Kasumi-1 (cell line): ENCODE data around the gene PKN1.
"Not testable (repeated sequence)": the region's sequence is repeated elsewhere in the genome, so short reads cannot be mapped to it uniquely, and the experiment has no call there.

ENCODE experiments used
- DNase-seq, 2 experiments: peaks; one replicate each; lab custom pipeline; 2025; lab: John Stamatoyannopoulos, UW

The PKN1 gene

GRCh38 chr19:14430712-14431111 is 2.4 kb upstream of the PKN1 start:
- no peak for DNase-seq

DNA sequence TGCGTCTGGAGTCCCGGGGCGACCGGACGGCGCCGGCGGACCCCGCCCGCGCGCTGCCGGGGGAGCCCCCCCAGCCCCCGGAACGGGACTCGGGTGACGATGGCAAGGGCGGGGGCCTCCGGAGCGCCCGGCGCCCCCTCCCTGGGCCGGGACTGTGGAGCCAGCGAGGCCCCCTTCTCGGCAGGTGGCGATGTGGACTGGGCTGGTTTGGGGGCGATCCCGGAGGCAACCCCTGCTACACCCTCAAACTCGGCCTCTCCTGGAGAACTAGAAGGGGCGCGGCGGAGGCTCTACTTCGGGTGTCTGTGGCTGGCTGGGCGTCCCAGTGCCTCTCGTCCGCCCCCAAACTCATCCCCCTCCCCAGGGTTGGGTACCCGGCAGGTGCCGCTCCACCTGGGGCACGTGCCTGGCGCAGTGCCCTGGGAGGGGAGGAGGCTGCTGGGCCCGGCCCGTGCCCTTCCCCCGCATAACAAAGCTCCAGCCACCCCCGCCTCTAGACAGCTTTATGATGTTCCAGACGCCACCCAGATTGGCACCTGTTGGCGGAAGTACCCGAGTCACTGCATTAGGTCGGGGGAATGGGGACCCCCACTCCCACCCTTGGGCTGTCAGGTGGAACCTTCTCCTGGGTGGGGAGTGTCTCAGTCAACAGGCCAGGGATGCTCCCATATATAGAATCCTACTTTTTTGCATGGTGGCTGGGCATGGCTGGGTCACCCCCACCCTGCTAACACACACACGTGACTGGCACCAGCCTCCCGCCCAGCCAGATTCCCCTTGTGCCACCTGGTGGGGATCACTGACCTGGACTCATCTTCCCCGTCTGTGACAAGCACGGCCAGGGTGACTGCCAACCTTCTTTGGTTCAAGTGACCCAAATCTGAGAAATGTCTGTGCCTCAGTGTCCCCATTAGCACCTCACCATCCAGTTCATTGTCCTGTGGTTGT is 722 bp downstream of the PKN1 start:
- DNase-seq, result peak; percentile 29 to 30

DNA sequence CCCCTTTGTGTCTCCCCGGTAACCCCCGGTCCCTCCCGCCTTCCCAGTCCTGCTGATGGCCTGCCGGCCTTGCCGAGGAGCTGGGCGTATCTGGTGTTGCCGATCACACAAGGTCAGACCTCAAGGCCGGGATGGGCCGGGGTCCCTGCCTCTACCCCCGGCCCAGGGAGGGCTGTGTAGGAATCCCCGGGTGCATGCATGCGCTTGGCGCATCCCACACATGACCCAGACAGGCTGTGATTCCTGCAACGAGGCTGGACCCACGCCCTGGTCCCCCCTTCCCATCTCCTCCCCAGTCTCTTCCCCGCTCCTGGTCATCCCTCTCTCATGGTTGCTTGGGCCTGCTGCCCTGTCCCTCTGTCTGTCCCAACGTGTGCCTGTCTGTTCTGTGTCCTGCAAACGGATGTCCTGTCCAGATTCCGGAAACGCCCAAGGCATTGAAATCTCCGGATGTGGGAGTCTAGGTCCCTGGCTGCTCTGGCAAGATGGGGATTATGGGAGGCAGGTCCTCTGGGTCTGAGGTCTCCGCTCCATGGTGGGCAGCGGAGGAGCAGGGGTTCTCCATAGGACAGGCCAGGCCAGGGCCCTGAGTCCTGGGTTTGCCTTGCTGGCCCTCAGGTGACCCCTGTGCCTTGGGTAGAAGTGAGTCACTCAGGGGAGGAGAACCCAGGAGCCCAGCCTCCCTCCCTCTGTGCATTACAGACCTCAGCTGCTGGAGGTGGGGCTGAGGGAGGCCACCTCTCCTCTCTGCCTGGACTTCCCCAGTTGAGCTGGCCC is 1.6 kb downstream of the PKN1 start:
- peak; percentile 38 to 41 for DNase-seq

- DNase-seq, result no peak
Measured at GRCh38 chr19:14435320-14436050, 2.4 kb downstream of the PKN1 start.

DNA sequence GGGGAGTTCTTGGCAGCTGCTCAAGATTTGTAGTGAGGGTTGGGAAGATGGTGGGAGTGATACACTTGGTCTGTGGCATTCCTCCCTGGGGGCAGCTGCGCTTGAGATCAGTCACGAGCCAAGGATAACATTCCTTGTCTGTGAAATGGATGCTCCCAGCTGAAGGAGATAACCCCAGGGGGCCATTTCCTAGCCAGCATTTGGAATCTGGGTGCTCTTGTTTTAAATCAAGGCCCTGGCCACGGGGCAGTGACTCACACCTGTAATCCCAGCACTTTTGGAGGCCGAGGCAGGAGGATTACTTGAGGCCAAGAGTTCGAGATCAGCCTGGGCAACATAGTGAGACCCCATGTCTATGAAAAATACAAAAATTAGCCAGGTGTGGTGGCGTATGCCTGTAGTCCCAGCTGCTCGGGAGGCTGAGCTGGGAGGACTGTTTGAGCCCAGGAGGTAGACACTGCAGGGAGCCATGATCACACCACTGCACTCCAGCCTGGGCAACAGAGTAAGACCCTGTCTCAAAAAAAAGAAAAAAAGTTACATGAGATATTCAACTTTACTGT is 4.6 kb downstream of the PKN1 start:
- no peak for DNase-seq

GRCh38 chr19:14439014-14439413 is 5.9 kb downstream of the PKN1 start:
- DNase-seq, result peak; percentile 20 to 27

DNA sequence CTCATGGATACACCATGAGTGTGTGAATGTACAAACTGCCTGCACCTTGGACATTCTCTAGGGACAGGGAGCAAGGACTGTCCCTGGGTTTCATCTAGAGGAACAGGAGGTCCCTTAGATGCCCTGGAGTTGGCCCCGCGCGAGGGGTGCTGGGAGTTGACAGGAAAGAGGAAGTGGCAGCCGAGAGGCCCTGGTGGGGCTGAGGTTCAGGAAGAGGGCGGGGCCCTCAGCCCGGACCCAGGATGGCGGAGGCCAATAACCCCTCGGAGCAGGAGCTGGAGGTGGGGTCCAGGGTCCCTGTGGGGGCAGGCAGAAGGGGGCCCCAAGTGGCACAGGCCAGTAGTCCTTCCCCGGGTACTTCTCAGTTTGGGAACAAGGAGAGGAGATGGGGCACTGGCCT is 6.9 kb downstream of the PKN1 start:
- peak; percentile 97 for DNase-seq

DNA sequence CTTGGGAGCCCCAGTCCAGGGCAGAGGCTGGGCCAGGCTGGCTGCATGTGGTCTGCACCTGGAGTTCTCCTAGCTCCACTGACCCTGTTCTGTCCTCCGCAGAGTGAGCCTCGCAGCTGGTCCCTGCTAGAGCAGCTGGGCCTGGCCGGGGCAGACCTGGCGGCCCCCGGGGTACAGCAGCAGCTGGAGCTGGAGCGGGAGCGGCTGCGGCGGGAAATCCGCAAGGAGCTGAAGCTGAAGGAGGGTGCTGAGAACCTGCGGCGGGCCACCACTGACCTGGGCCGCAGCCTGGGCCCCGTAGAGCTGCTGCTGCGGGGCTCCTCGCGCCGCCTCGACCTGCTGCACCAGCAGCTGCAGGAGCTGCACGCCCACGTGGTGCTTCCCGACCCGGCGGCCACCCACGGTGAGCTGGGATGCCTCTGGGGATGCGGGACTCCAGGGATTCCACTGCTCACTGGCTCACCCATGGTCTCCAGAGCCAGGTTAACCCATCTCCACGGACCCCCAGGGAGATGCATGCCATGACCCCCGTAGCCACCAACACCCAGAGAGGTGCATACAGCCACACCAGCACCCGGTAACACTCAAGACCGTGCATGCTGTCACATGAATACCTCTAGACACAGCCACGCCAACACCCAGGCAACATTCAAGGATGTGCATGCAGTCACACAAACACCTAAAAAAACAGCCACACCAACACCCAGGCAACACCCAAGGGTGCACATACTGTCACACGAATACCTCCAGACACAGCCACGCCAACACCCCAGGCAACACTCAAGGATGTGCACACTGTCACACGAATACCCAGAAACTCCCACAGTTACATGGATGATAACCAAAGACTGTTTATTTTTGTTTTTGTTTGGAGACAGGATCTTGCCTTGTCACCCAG is 8.2 kb downstream of the PKN1 start:
- no peak for DNase-seq

- DNase-seq, result no peak
Measured at GRCh38 chr19:14442891-14443631, 10.0 kb downstream of the PKN1 start.

GRCh38 chr19:14443632-14444216 is 10.6 kb downstream of the PKN1 start:
- DNase-seq, result no peak

- no peak for DNase-seq
Measured at GRCh38 chr19:14446336-14447036, 13.4 kb downstream of the PKN1 start.

DNA sequence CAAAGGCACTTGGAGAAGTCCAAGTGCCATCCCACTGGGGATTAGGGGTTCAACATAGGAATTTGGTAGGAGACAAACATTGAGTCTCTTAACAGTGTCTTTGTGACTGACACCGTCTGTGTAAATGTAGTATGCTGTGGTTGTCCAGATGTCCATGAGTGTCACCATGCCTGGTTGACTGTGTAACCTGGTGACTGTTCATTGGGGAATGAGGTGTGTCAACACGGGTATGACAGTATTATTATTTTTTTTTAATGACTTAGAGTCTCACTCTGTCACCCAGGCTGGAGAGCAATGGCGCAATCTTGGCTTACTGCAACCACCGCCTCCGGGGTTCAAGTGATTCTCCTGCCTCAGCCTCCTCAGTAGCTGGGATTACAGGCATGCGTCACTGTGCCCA is 16.2 kb downstream of the PKN1 start:
- no peak for DNase-seq

GRCh38 chr19:14450168-14450874 is 17.2 kb downstream of the PKN1 start:
- peak; percentile 67 to 69 for DNase-seq

DNA sequence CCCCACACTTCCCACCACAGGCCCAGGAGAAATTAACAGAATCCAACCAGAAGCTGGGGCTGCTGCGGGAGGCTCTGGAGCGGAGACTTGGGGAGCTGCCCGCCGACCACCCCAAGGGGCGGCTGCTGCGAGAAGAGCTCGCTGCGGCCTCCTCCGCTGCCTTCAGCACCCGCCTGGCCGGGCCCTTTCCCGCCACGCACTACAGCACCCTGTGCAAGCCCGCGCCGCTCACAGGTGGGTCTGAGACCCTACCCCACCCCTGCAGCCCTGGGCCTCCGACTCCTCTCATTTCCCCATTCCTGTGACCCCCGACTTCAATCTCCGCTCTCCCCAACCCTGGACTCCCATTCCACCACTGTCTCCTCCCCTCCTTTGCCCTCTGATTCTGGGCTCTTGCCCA is 17.8 kb downstream of the PKN1 start:
- DNase-seq, result no peak

DNA sequence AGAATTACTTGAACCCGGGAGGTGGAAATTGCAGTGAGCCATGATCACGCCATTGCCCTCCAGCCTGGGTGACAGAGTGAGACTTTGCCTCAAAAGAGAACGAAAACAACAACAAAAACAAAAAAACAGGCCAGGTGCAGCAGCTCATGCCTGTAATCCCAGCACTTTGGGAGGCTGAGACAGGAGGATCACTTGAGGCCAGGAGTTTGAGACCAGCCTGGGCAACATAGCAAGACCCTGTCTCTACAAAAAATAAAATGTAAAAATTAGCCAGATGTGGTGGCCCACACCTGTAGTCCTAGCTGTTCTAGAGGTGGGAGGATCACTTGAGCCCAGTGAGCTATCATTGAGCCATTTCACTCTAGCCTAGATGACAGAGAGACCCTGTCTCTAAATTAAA is 19.2 kb downstream of the PKN1 start:
- not testable (repeated sequence) for DNase-seq

DNA sequence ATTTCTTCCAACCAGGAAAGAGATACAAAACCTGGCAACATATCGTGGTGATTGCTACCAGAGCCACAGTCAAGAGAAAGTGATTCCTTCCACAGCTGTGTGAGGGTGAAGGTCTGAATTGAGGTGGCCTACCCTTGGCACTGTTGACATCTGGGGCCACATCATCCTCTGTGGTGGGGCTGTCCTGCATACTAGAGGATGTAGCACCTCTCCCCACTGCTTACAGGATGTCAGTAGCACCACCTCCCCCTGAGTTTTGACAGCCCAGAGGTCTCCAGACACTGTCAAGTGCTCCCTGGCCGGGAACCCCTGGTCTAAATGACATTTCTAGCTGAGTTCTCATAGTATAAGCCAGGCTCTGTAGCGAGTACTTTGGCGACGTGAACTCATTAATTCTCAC is 26.6 kb downstream of the PKN1 start:
- no peak for DNase-seq

DNA sequence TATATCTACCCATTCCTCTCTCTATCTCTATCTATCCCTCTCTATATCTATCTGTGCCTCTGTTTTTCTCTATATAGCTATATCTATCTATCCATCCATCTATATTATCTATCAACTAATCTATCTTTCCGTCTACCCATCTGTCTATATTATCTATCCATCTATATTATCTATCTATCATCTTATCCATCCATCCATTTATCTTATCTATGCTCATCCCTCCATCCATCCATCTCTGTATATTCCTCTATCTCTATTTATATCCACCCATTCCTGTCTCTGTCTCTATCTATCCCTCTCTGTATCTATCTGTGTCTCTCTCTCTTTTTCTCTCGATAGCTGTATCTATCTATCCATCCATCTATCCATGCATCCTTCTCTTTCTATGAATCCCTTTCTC is 27.8 kb downstream of the PKN1 start:
- DNase-seq, result no peak

DNA sequence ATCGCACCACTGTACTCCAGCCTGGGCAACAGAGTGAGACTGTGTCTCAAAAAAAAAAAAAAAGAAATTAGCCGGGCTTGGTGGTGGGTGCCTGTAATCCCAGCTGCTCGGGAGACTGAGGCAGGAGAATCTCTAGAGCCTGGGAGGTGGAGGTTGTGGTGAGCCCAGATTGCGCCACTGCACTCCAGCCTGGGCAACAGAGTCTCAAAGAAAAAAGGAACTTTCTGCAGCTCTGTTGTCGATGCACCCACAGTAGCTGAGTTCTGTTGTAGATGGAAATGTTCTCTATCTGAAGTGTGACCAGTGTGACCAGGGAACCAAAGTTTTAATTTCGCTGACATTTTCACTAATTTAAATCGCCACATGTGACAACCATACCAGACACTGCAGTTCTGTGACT is 29.3 kb downstream of the PKN1 start:
- peak in 1 of 2 experiments; percentile 6 for DNase-seq

- DNase-seq, result no peak
Measured at GRCh38 chr19:14463747-14464146, 30.6 kb downstream of the PKN1 start.
